H1 (cell line): ENCODE data around the gene PLD3. TPM values are rescaled to one million over a fixed set of nuclear protein-coding genes. Genes with fewer than 3 reads are reported as not detected.

ENCODE experiments used
- CTCF ChIA-PET: fragments of 300-600 bp; sonication (Branson Sonifier 250); formaldehyde crosslinking; loops from one replicate; lab custom pipeline; 2021; ENCODE audit not compliant: partially characterized antibody; lab: Charles Lee
- POLR2A ChIA-PET: fragments of 300-600 bp; sonication (Branson Sonifier 250); formaldehyde crosslinking; loops from one replicate; lab custom pipeline; 2021; ENCODE audit warnings: inconsistent platforms; ENCODE audit not compliant: partially characterized antibody; lab: Charles Lee
- DNase-seq, 2 experiments: peaks; one replicate each; pipeline versions ENCODE4 v3.0.0 to v3.0.0-alpha.2; 2010 to 2022; ENCODE audit warnings: low spot score in 2 of 2, low read depth in 1 of 2, mixed read lengths in 1 of 2
- FAIRE-seq: peaks from 2 replicates; lab custom pipeline; 2011; peaks lifted over from hg19 to GRCh38; lab: Jason Lieb, UNC
- H2AFZ ChIP-seq: 2 replicates; pipeline ENCODE4 v1.8.1; 2012; ENCODE audit warnings: low read length, inconsistent platforms
- H2AK5ac ChIP-seq: 2 replicates; pipeline ENCODE4 v1.6.1; 2013; ENCODE audit warnings: low read depth, low read length
- H2BK120ac ChIP-seq: replicated peaks from 2 replicates; pipeline ENCODE3; 2013; ENCODE audit warnings: low read depth, low read length, inconsistent platforms
- H2BK12ac ChIP-seq: 2 replicates; pipeline ENCODE4 v1.6.1; 2013; ENCODE audit warnings: low read depth, low read length
- H2BK15ac ChIP-seq: 2 replicates; pipeline ENCODE4 v1.6.1; 2013; ENCODE audit warnings: low read length
- H2BK20ac ChIP-seq: 2 replicates; pipeline ENCODE4 v1.6.1; 2013; ENCODE audit warnings: low read length
- H2BK5ac ChIP-seq: 2 replicates; pipeline ENCODE4 v1.6.1; 2013; ENCODE audit warnings: low read depth, low read length
- H3K14ac ChIP-seq: 2 replicates; pipeline ENCODE4 v1.6.1; 2013; ENCODE audit warnings: inconsistent platforms; ENCODE audit not compliant: insufficient read length
- H3K18ac ChIP-seq: 2 replicates; pipeline ENCODE4 v1.6.1; 2013; ENCODE audit warnings: low read length; ENCODE audit errors: extremely low read depth
- H3K23ac ChIP-seq: 2 replicates; pipeline ENCODE4 v1.6.1; 2013; ENCODE audit warnings: inconsistent platforms; ENCODE audit not compliant: insufficient read length
- H3K23me2 ChIP-seq: 2 replicates; pipeline ENCODE4 v1.6.1; 2013; ENCODE audit warnings: low read depth, low read length
- H3K27ac ChIP-seq: 2 replicates; pipeline ENCODE4 v1.6.1; 2011; ENCODE audit warnings: low read depth, low read length, inconsistent platforms
- H3K27me3 ChIP-seq, 4 experiments: replicated peaks in 1 of 4; 1 replicate in 1 of 4; 2 replicates in 3 of 4; pipeline versions ENCODE4 v1.6.1 to v1.8.1; 2011 to 2013; ENCODE audit warnings: low read length in 3 of 4, mild to moderate bottlenecking in 3 of 4, inconsistent platforms in 2 of 4, mixed read lengths in 2 of 4, moderate library complexity in 1 of 4; ENCODE audit not compliant: control insufficient read depth in 3 of 4, insufficient read depth in 3 of 4; ENCODE audit errors: extremely low read depth in 1 of 4
- H3K36me3 ChIP-seq, 4 experiments: 2 replicates each; pipeline versions ENCODE4 v1.6.1 to v1.8.1; 2011 to 2013; ENCODE audit warnings: mild to moderate bottlenecking in 4 of 4, low read length in 3 of 4, moderate library complexity in 2 of 4, control low read depth in 1 of 4, inconsistent platforms in 1 of 4; ENCODE audit not compliant: insufficient read depth in 4 of 4, control insufficient read depth in 2 of 4
- H3K4ac ChIP-seq: replicated peaks from 2 replicates; pipeline ENCODE3; 2013; ENCODE audit warnings: low read length, low read depth, mixed read lengths, inconsistent platforms; ENCODE audit not compliant: insufficient read length
- H3K4me1 ChIP-seq, 4 experiments: replicated peaks in 1 of 4; 1 replicate in 1 of 4; 2 replicates in 3 of 4; pipeline versions ENCODE4 v1.6.1 to v1.8.1; 2011 to 2013; ENCODE audit warnings: low read length in 3 of 4, inconsistent platforms in 2 of 4, mixed read lengths in 1 of 4; ENCODE audit not compliant: insufficient read depth in 4 of 4, control insufficient read depth in 3 of 4
- H3K4me2 ChIP-seq, 2 experiments: 2 replicates each; pipeline versions ENCODE4 v1.6.1 to v1.8.1; 2011 to 2013; ENCODE audit warnings: low read depth in 2 of 2, low read length in 2 of 2, control low read depth in 1 of 2, inconsistent platforms in 1 of 2, mild to moderate bottlenecking in 1 of 2; ENCODE audit not compliant: insufficient read depth in 1 of 2
- H3K4me3 ChIP-seq, 4 experiments: fragments of 200-600, 300-600 bp in 1 of 4; sonication (generic), shearing (Covaris generic), sonication (Bioruptor Twin) in 1 of 4; 2 replicates each; pipeline versions ENCODE4 v1.5.1 to v1.8.1; 2011 to 2016; ENCODE audit warnings: low read length in 4 of 4, low read depth in 3 of 4, control low read depth in 2 of 4, inconsistent platforms in 2 of 4, mild to moderate bottlenecking in 2 of 4, mixed read lengths in 1 of 4, moderate library complexity in 1 of 4; ENCODE audit not compliant: insufficient read depth in 2 of 4; ENCODE audit errors: extremely low read depth in 1 of 4
- H3K56ac ChIP-seq: replicated peaks from 2 replicates; pipeline ENCODE3; 2013; ENCODE audit warnings: low read depth, mild to moderate bottlenecking, mixed read lengths, low read length, inconsistent platforms; ENCODE audit not compliant: insufficient read length
- H3K79me1 ChIP-seq: 2 replicates; pipeline ENCODE4 v1.6.1; 2013; ENCODE audit warnings: low read depth, low read length, control low read depth
- H3K79me2 ChIP-seq, 2 experiments: 2 replicates each; pipeline versions ENCODE4 v1.6.1 to v1.8.1; 2012 to 2013; ENCODE audit warnings: low read length in 2 of 2, mild to moderate bottlenecking in 2 of 2, inconsistent platforms in 1 of 2; ENCODE audit not compliant: insufficient read depth in 2 of 2, control insufficient read depth in 1 of 2
- H3K9ac ChIP-seq, 4 experiments: replicated peaks in 1 of 4; 1 replicate in 1 of 4; 2 replicates in 3 of 4; pipeline versions ENCODE4 v1.6.1 to v1.8.1; 2011 to 2013; ENCODE audit warnings: low read depth in 3 of 4, low read length in 3 of 4, control low read depth in 2 of 4, mild to moderate bottlenecking in 2 of 4, moderate library complexity in 2 of 4, inconsistent platforms in 1 of 4; ENCODE audit errors: extremely low read depth in 1 of 4
- H3K9me3 ChIP-seq, 2 experiments: 2 replicates each; pipeline versions ENCODE4 v1.6.1 to v1.8.1; 2012 to 2013; ENCODE audit warnings: mild to moderate bottlenecking in 2 of 2, moderate library complexity in 2 of 2, control low read depth in 1 of 2, inconsistent platforms in 1 of 2, low read depth in 1 of 2, low read length in 1 of 2, mixed read lengths in 1 of 2; ENCODE audit not compliant: insufficient read depth in 2 of 2
- H4K20me1 ChIP-seq, 2 experiments: replicated peaks in 1 of 2; 2 replicates each; pipeline versions ENCODE3 to v1.8.1; 2011 to 2013; ENCODE audit warnings: inconsistent platforms in 2 of 2, low read length in 2 of 2, mild to moderate bottlenecking in 1 of 2; ENCODE audit not compliant: insufficient read depth in 2 of 2, control insufficient read depth in 1 of 2
- H4K5ac ChIP-seq: 2 replicates; pipeline ENCODE4 v1.6.1; 2013; ENCODE audit warnings: low read length, low read depth, mixed read lengths, inconsistent platforms; ENCODE audit not compliant: insufficient read length
- H4K8ac ChIP-seq: 2 replicates; pipeline ENCODE4 v1.8.0; 2013; ENCODE audit warnings: mild to moderate bottlenecking, moderate library complexity, low read length, inconsistent platforms; ENCODE audit not compliant: insufficient read depth; ENCODE audit errors: extremely low read depth
- H4K91ac ChIP-seq: replicated peaks from 2 replicates; pipeline ENCODE3; 2013; ENCODE audit warnings: low read length, mixed read lengths, inconsistent platforms; ENCODE audit not compliant: insufficient read length
- CEBPB ChIP-seq: IDR thresholded peaks from 2 replicates; pipeline ENCODE4 v1.6.1; 2012; ENCODE audit warnings: low read depth, low read length
- KDM1A ChIP-seq: fragments of 200-600, 300-600 bp; sonication (generic); IDR thresholded peaks from 2 replicates; pipeline ENCODE4 v1.7.1; 2016; ENCODE audit warnings: mild to moderate bottlenecking, low read length, borderline replicate concordance
- MAX ChIP-seq: IDR thresholded peaks from 2 replicates; pipeline ENCODE4 v1.6.1; 2012; ENCODE audit warnings: inconsistent platforms
- NANOG ChIP-seq: IDR thresholded peaks from 2 replicates; pipeline ENCODE4 v1.6.1; 2011; ENCODE audit warnings: low read length, low read depth, mild to moderate bottlenecking, inconsistent platforms; ENCODE audit not compliant: insufficient read depth, poor library complexity, severe bottlenecking
- POU5F1 ChIP-seq: IDR thresholded peaks from 2 replicates; pipeline ENCODE4 v1.6.1; 2011; ENCODE audit warnings: low read depth, mild to moderate bottlenecking, low read length, moderate library complexity
- RFX5 ChIP-seq: IDR thresholded peaks from 2 replicates; pipeline ENCODE4 v1.6.1; 2011; ENCODE audit warnings: low read depth, low read length, improper control_type of control experiment, borderline replicate concordance
- RNF2 ChIP-seq: fragments of 200-900, 300-1000 bp; sonication (generic); IDR thresholded peaks from 2 replicates; pipeline ENCODE4 v1.7.1; 2016; ENCODE audit warnings: borderline replicate concordance, low read depth, mild to moderate bottlenecking, antibody characterized with exemption, low read length; ENCODE audit not compliant: poor library complexity, severe bottlenecking; ENCODE audit errors: missing control alignments
- WGBS, 2 experiments: shearing (Covaris generic) in 1 of 2; methylation state at CpG; one replicate each; pipeline versions ENCODE4 v1.1.6 to v1.1.7; 2013 to 2015; ENCODE audit warnings: low lambda C conversion rate in 2 of 2, mixed read lengths in 2 of 2, inconsistent platforms in 1 of 2, low coverage in 1 of 2, missing lambda C conversion rate in 1 of 2; ENCODE audit not compliant: insufficient replicate concordance in 2 of 2, insufficient coverage in 1 of 2, insufficient read length in 1 of 2; ENCODE audit errors: extremely low coverage in 1 of 2, missing lambda C conversion rate in 1 of 2; 5-methylcytosine and 5-hydroxymethylcytosine counted together
- polyA plus RNA-seq, 7 experiments: library from polyadenylated mRNA; depleted of rRNA in 3 of 7; stranded (reverse) in 5 of 7; unstranded in 2 of 7; fragments of >200 nt in 5 of 7; fragments of 200-250 nt in 2 of 7; gene quantifications; 1 replicate in 5 of 7; 2 replicates in 1 of 7; 4 replicates in 1 of 7; pipeline versions ENCODE4 v1.2.1 to v1.2.3, GENCODE V29; 2011 to 2013; ENCODE audit warnings: missing spikeins in 2 of 7, mixed read lengths in 2 of 7
- total RNA-seq: library from RNA; stranded (reverse); fragmentation: NEBNext Ultra II Directional; extraction: Animal tissue kit (Norgen Biotek cat#: 25700); gene quantifications from 2 replicates; pipeline ENCODE4 v1.2.1, GENCODE V29; 2021

The PLD3 gene
- total and polyA plus RNA-seq, 2 of the 8 experiments (the other 6 are each of a cell fraction or from before 2014, with no cell fraction given), result 180 to 543 TPM

- no peak overlapping the region for H3K14ac ChIP-seq
- H3K23ac ChIP-seq, result no peak overlapping the region
- no peak overlapping the region for H3K4ac ChIP-seq
- no peak overlapping the region for H3K4me2 ChIP-seq
- no peaks in the 10 kb centered on the region for H3K79me1 ChIP-seq
- H3K9ac ChIP-seq, result no peak overlapping the region
- H2BK12ac ChIP-seq, result no peak overlapping the region
- no peaks in the 10 kb centered on the region for H3K23me2 ChIP-seq
- no peaks in the 10 kb centered on the region for H3K9me3 ChIP-seq
- H4K8ac ChIP-seq, result no peak overlapping the region
- 89% methylated on average over 17 of the region's 17 CpGs; no CpG with 5 or more reads in 1 of the 2 experiments for WGBS, 2 experiments
- no peak overlapping the region for H2BK5ac ChIP-seq
- ChIA-PET POLR2A (interaction anchor here (1.0 kb wide), 1 partner anchor 11 kb away, joined by 4 read pairs; no protein-coding TSS in a partner anchor), CTCF (interaction anchor here (1.6 kb wide), 1 partner anchor 18 kb away, joined by 5 read pairs; no protein-coding TSS in a partner anchor)
- no peaks in the 10 kb centered on the region for H3K4me1 ChIP-seq
- H2BK20ac ChIP-seq, result no peak overlapping the region
- H3K4me3 ChIP-seq, result no peak overlapping the region
- FAIRE-seq (no peak), DNase-seq (no peak)
- H3K27ac ChIP-seq, result no peak overlapping the region
- no peak overlapping the region for H2BK15ac ChIP-seq
- peaks cover 0 to 12% of the 10 kb centered on the region in 2 experiments for H4K20me1 ChIP-seq
- no peaks in the 10 kb centered on the region for H3K79me2 ChIP-seq
- H2BK120ac ChIP-seq, result no peak overlapping the region
- no peak overlapping the region for H4K5ac ChIP-seq
- H2AK5ac ChIP-seq, result no peak overlapping the region
- no peak overlapping the region for H3K18ac ChIP-seq
- H4K91ac ChIP-seq, result no peak overlapping the region
- H3K27me3 ChIP-seq, result no peaks in the 10 kb centered on the region
- H2AFZ ChIP-seq, result no peak overlapping the region
- TF ChIP-seq RNF2 (no peak), CEBPB (no peak), NANOG (no peak), KDM1A (no peak), RFX5 (no peak), POU5F1 (no peak), MAX (no peak)
- H3K36me3 ChIP-seq, result peaks cover 9 to 38% (median 28%) of the 10 kb centered on the region in 4 experiments
- H3K56ac ChIP-seq, result no peak overlapping the region
These were observed 27.9 kb downstream of the PLD3 start for GRCh38 chr19:40376286-40376862.
